Smooth muscle cell (in vitro differentiated cells): ENCODE data around the gene IZUMO1. TPM values are rescaled to one million over a fixed set of nuclear protein-coding genes. Genes with fewer than 3 reads are reported as not detected.

Experiments
- DNase-seq: peaks from one replicate; lab custom pipeline; 2025; ENCODE audit not compliant: unreplicated experiment; lab: John Stamatoyannopoulos, UW
- H2AFZ ChIP-seq: fragments of 200-600 bp; sonication (generic); 2 replicates; pipeline ENCODE4 v1.6.0; 2016; ENCODE audit warnings: antibody characterized with exemption, low read depth, mild to moderate bottlenecking
- H3F3A ChIP-seq: fragments of 200-600 bp; sonication (generic); 2 replicates; pipeline ENCODE4 v1.6.0; 2017; ENCODE audit warnings: antibody characterized with exemption, low read depth
- H3K27ac ChIP-seq: fragments of 200-600 bp; sonication (generic); 2 replicates; pipeline ENCODE4 v1.5.1; 2016; ENCODE audit warnings: low read depth, mild to moderate bottlenecking
- H3K27me3 ChIP-seq: fragments of 200-600 bp; sonication (generic); 2 replicates; pipeline ENCODE4 v1.6.1; 2016; ENCODE audit warnings: low read depth, mild to moderate bottlenecking
- H3K36me3 ChIP-seq: fragments of 200-600 bp; sonication (generic); 2 replicates; pipeline ENCODE4 v1.5.1; 2016; ENCODE audit warnings: low read depth
- H3K4me1 ChIP-seq: fragments of 200-600 bp; sonication (generic); 2 replicates; pipeline ENCODE4 v1.5.1; 2016; ENCODE audit warnings: low read depth
- H3K4me2 ChIP-seq: fragments of 200-600 bp; sonication (generic); 2 replicates; pipeline ENCODE4 v1.6.0; 2016; ENCODE audit warnings: mild to moderate bottlenecking
- H3K4me3 ChIP-seq: fragments of 200-600 bp; sonication (generic); 2 replicates; pipeline ENCODE4 v1.5.1; 2016; ENCODE audit warnings: mild to moderate bottlenecking
- H3K79me2 ChIP-seq: fragments of 200-600 bp; sonication (generic); 2 replicates; pipeline ENCODE4 v1.6.0; 2016; ENCODE audit warnings: low read depth, mild to moderate bottlenecking
- H3K9ac ChIP-seq: fragments of 200-600 bp; sonication (generic); 2 replicates; pipeline ENCODE4 v1.6.0; 2016; ENCODE audit warnings: low read depth
- H3K9me3 ChIP-seq: fragments of 200-600 bp; sonication (generic); replicated peaks from 2 replicates; pipeline ENCODE4 v1.5.1; 2016; ENCODE audit warnings: low read depth
- H4K20me1 ChIP-seq: fragments of 200-600 bp; sonication (generic); 2 replicates; pipeline ENCODE4 v1.6.0; 2016; ENCODE audit warnings: low read depth
- WGBS: methylation state at CpG from one replicate; pipeline ENCODE4 v1.1.7; 2016; ENCODE audit warnings: low lambda C conversion rate; 5-methylcytosine and 5-hydroxymethylcytosine counted together
- polyA plus RNA-seq: library from polyadenylated mRNA; unstranded; fragments of >200 nt; fragmentation: Nextera tagmentation; extraction: Ambion mirVana; gene quantifications from 2 replicates; pipeline ENCODE4 v1.2.1, GENCODE V29; 2016
- total RNA-seq: library from RNA; depleted of rRNA; stranded (reverse); fragments of >200 nt; gene quantifications from 2 replicates; pipeline ENCODE4 v1.2.3, GENCODE V29; 2014
- TF ChIP-seq, protein P1 (sequence below): fragments of 200-600 bp; sonication (generic); IDR thresholded peaks from 2 replicates; pipeline ENCODE4 v1.5.1; 2017; ENCODE audit warnings: borderline replicate concordance, mild to moderate bottlenecking, antibody characterized with exemption; ENCODE audit not compliant: insufficient read depth, poor library complexity, severe bottlenecking

IZUMO1 gene
- total and polyA plus RNA-seq, 2 experiments from 2014 or later: 0.45 TPM; not detected in 1

DNA sequence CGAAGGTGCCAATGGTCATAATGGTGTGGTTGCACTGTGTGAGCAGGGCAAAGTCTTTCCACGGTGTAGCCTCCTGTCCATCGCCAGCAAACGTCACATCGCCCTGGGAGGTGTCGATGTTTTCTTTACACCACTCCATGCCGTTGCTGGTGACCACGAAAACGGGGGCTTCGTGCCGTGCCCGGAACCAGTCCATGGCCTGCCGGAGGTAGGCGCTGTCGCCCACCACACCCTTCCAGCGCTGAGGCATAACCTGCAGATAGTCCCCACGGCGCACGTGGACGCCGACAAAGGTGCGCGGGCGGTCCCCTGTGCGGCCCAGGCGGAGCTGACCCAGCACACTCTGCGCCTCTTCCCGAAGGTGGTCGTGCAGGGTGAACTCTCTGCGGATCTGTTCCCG lies 3.6 kb upstream of the IZUMO1 start:
- Histone ChIP-seq H4K20me1 (no peaks in the 10 kb centered on the region), H3F3A (peaks cover 6% of the 10 kb centered on the region), H3K4me3 (no peak overlapping the region), H2AFZ (no peak overlapping the region), H3K9ac (no peak overlapping the region), H3K79me2 (no peaks in the 10 kb centered on the region), H3K9me3 (no peaks in the 10 kb centered on the region), H3K4me1 (peaks cover 3% of the 10 kb centered on the region), H3K36me3 (no peaks in the 10 kb centered on the region), H3K27ac (no peak overlapping the region), H3K27me3 (peaks cover 15% of the 10 kb centered on the region), H3K4me2 (no peak overlapping the region)
- DNase-seq: no peak
- TF ChIP-seq, protein P1, sequence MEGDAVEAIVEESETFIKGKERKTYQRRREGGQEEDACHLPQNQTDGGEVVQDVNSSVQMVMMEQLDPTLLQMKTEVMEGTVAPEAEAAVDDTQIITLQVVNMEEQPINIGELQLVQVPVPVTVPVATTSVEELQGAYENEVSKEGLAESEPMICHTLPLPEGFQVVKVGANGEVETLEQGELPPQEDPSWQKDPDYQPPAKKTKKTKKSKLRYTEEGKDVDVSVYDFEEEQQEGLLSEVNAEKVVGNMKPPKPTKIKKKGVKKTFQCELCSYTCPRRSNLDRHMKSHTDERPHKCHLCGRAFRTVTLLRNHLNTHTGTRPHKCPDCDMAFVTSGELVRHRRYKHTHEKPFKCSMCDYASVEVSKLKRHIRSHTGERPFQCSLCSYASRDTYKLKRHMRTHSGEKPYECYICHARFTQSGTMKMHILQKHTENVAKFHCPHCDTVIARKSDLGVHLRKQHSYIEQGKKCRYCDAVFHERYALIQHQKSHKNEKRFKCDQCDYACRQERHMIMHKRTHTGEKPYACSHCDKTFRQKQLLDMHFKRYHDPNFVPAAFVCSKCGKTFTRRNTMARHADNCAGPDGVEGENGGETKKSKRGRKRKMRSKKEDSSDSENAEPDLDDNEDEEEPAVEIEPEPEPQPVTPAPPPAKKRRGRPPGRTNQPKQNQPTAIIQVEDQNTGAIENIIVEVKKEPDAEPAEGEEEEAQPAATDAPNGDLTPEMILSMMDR: no peak
- WGBS: 98% methylated on average over 27 of the region's 31 CpGs

DNA sequence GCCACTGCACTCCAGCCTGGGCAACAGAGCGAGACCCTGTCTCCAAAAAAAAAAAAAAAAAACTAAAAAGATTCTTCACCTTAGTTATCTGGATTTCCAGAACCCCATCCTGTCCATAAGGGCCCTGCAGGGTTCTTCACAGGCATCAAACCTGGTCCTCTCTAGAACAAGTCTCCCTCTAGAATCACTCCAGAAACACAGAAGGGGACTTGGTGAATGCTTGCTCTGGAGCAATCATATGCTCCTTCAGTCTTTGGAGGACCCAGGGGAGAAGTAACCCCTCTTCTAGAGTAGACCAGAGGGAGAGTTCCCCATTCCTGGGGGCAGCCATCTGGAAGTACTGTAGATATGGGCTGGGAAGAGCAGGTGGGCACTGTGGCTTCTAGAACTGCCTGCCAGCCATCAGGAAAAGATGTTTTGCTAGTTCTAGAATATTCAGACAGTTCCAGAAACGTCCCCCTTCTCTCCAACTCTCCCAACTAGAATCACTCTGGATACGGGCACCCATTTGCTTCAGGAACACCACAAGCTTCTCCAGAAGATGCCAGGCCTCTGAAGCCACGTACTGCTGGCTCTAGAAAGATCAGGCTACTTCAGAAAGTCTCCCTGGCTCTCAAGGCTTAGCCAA lies 3.0 kb upstream of the IZUMO1 start:
- Histone ChIP-seq H3K9me3 (no peaks in the 10 kb centered on the region), H3K36me3 (no peaks in the 10 kb centered on the region), H3K9ac (no peak overlapping the region), H3K4me1 (peaks cover 3% of the 10 kb centered on the region), H3K4me2 (no peak overlapping the region), H3K79me2 (no peaks in the 10 kb centered on the region), H3F3A (peaks cover 6% of the 10 kb centered on the region), H3K4me3 (no peak overlapping the region), H4K20me1 (no peaks in the 10 kb centered on the region), H3K27ac (no peak overlapping the region), H3K27me3 (peaks cover 15% of the 10 kb centered on the region), H2AFZ (no peak overlapping the region)
- 87% methylated on average over 4 of the region's 4 CpGs for WGBS
- DNase-seq: no peak
- TF ChIP-seq, protein P1: no peak

DNA sequence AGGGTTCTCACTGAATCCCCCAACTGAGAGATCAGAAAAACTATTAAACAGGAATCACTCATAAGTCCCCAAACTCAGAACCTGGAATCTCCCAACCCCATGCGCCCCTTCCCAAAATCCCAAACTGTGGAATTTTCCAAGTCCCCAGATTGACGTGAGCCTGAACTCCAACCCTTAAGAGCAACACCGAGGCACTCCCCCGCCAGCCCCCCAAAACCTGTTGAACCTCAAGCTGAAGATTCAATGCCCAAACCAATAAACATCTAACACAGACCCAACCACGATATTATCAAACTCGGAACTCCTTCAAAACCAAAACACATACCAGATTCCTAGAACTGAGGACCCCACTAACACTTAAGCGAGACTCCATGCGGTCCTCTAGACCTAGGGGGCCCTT lies 599 bp downstream of the IZUMO1 start:
- Histone ChIP-seq H3K27me3 (no peaks in the 10 kb centered on the region), H2AFZ (no peak overlapping the region), H3K36me3 (no peaks in the 10 kb centered on the region), H3K9ac (peak overlapping the region; percentile 41), H3K4me2 (peak overlapping the region; percentile 85), H3F3A (peaks cover 3% of the 10 kb centered on the region), H3K79me2 (no peaks in the 10 kb centered on the region), H3K4me3 (no peak overlapping the region), H3K27ac (peak overlapping the region; percentile 72), H3K4me1 (no peaks in the 10 kb centered on the region), H4K20me1 (no peaks in the 10 kb centered on the region), H3K9me3 (no peaks in the 10 kb centered on the region)
- TF ChIP-seq, protein P1: no peak
- WGBS: 95% methylated on average over 8 of the region's 8 CpGs
- no peak for DNase-seq
